CD4-positive, alpha-beta T cell treated with Interleukin-4 for 1 hour (primary cell): ENCODE results near the gene DCHS2.

Source experiments
- DNase-seq, 2 donors: peaks; one replicate each; pipeline ENCODE4 v3.0.0-alpha.2; 2020 to 2022

The DCHS2 gene

DNA sequence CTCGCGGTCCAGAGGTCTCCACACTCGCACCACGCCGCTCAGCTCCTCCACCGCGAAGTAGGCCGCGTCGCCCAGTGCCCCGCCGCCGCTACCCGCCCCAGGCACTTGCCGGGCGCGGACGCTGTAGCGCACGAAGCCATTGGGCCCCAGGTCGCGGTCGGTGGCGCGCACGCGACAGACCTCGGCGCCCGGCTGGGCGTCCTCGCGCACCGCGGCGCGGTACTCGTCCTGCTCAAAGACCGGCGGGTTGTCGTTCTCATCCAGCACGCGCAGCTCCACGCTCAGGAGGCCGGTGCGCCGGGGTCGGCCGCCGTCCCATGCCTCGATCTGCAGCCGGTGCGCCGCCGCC is 1.4 kb downstream of the DCHS2 start:
- DNase-seq: no peak

DNA sequence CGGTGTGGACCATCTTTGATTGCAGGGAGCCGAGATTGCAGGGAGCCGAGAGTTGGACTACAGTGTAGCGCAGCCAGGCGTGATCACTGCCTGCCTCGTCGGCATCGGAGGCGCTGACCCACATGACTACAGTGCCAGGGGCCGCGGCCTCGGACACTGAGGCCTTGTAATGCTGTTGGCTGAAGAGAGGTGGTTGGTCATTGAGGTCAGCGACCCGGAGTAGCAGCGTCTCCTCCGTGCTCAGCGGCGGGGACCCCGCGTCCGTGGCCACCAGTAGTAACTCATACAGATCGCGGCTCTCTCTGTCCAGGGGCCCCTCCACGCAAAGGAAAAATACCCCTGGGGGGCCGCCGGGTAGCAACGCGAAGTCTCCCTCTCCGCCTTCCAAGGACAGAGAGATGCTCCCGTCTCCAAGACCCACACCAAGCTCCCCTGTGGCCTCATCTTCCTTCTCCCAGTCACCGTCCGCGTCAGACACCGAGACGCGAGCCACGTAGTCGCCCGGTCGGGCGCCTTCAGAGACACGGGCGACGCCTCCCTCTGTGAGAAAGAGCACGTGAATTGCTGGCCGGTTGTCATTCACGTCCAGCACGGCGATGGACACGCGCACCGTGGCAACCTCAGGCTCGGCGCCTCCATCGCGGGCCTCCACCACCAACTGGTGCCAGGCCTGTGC is 1.9 kb downstream of the DCHS2 start:
- DNase-seq: no peak

DNA sequence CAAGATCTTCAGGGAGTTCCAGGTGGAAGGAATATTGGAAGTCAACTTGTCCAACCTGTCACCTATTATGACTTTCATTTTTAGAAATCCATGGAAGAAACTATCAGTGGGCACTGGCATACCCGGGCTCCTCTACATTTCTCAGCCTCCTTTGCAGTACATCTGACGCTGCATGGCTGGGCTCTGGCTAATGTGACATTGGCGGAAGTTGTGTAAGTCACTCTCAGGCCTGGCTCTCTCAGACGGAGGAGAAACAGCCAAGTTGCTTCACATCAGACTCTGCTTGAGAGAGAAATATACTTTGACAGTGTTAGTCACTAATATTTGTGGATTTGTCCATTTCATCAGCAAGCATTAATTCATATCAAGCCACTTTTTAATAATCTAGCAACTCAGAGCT is 4.5 kb downstream of the DCHS2 start:
- DNase-seq: no peak

DNA sequence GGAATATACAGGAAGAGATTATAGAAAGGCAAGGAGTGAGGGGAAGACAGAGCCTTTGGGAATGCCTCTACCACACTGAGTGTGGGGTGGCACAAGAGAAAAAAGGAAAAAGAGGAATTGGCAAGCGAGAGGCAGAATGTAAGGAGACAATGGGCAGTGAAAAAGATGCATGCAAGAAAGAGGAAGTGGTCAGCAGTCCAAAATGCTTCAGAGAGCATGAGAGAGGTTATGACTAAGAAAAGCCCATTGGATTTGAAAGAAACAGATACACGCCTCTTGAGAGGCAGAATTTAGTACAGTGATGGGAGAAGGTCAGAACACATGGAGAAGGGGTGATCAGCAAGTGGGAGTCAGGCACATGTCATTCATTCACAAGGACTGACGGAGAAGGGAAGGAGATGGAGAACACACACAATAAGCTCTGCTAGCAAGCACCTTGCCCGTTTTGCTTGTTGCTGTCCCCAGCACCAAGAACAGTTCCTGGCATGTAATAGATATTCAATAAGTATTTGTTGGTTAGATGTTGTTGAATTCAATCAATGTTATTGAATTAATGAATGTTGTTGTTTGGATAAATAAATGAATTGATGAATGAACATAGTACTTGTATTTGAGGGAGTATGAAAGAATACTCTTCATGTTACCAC is 6.3 kb downstream of the DCHS2 start:
- DNase-seq: no peak

DNA sequence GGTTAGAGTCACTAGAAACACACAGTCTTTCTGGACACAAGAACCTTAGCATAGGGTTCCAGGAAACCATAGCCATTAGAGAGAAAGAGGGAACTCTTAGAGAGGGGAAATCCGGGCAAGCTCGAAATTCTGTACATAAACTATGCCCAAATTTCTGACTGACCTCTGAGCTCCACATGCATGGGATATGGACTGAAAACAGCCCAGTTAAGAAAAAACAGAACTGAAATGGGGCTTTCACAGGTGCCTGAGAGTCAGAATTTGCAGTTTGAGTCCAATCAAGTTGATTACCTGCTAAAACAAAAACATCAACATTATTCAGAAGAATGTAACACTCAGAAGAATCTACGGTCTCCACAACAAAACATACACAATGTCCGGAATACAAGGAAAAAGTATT is 13.1 kb downstream of the DCHS2 start:
- no peak for DNase-seq

DNA sequence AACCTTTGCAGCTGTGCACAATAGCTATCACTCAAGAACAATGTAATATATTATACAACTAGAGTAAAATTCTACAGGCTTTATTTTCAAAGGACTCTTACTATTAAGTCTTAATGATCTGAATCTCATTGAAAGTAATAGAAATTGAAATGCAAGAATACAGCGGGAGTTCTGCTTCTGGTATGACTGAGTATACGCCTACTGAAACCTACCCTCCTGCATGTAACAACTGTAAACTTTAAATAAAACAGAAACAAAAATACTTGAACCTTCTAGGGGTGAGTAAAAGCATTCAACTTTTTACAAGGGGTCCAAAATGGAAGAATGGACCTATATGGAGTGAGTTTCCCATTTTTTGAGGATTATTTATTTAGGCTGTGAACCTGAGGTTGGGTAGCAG is 13.5 kb downstream of the DCHS2 start:
- DNase-seq: no peak

DNA sequence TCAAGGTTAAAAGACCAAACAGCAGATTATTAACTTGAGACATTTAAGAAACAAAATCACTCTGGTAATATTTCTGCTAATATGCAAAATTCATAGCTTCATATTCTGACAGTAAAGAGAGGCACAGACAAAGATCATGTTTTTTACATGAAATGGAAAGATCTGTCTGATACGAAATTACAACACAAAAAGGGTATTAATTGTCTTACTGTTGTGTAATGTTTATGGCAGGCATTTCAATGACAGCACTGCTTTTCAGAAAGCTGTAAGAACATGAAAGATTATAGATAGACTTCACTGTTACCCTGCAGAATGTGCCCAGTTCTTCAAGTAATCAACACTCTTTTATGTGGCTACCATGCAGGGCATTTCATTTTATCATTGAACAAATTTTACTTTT is 15.4 kb downstream of the DCHS2 start:
- no peak for DNase-seq

DNA sequence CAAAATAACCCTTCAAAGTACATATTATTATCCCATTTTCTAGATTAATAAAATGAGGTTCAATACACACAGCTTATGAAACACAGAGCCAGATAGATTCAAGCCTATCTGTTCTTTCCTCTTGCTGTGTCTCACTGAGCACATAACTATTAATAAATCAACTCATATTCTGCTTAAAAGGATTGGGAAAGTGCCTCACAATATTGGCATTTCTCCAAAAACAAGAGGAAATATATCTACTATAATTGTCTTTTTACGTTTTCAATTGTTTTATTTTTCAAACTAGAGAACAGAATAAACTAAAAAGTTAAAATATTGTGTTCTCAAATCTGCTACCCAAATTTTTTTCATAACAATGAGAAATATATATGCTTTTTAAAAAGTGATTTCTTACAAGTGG is 15.8 kb downstream of the DCHS2 start:
- no peak for DNase-seq

DNA sequence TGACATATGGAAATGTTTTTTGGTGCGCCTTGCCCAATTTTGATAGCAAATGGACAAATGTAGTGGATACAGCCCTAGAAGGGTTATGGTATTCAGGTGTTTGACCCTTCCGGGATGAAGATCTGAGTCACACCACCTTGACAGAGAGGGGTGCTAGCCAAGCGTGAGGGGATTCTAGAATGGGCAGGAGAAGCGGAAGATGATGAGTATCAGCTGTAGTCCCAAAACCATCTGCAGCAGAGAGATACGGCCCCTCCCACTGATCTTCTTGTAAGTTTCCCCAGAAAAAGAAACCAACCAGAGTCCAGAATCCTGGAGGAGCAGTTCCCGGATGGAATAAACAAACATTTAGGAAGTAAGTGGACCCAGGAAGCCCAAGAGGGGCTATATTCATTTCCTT is 18.1 kb downstream of the DCHS2 start:
- no peak for DNase-seq

DNA sequence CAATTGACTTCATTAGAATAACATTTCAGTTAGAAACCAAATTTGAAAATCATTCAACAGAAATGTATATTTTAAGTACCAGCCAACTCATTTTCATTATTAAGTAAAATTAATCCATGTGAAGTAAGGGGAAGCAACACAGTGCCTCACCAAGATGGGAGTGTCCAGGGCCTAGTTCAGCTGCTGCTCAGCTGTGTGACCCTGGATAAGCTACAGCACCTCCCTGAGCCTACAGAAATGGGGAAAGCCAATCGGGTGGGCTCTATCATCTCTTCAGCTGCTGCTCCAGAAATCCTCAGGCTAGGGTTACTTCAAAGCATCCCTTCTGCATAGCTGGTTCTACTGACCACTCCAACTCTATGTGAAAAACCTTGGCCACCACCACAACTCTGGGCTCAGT is 18.7 kb downstream of the DCHS2 start:
- DNase-seq: no peak

DNA sequence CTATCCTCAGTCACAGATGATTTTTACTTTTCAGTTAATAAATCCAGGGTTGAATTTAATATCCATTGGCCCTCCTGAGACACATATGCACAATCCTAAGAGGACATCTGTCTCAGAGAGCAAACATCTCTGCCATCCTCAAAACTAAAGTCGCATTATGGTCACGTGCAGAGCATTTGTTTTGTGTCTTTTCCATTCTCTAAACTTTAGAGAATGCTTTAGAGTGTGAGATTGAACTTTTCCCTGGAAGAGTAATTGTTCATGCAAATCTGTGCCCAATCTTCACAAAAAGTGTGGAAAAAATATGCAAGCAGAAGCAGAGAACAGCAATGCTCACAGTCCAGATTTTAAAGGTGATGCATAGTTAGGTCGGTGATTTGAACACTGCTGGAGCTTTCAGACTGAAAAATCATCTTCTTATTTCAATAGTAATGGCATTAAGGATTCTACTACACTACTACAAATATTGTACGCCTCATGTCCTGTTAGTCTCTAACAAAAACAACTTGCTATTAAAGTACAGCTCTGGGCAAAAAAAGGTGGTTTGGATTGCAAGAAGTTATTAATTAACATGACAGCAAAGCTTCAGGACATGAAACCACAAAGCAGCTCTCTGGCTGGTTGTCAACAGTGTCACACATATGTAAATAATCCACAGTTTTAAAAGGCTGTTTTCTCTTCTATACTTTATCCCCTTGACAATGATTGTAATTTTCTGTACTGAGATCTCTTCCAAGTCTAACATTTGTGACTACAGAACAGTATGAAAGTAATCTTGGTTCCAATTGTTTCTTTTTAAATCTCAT is 19.9 kb downstream of the DCHS2 start:
- DNase-seq: no peak

DNA sequence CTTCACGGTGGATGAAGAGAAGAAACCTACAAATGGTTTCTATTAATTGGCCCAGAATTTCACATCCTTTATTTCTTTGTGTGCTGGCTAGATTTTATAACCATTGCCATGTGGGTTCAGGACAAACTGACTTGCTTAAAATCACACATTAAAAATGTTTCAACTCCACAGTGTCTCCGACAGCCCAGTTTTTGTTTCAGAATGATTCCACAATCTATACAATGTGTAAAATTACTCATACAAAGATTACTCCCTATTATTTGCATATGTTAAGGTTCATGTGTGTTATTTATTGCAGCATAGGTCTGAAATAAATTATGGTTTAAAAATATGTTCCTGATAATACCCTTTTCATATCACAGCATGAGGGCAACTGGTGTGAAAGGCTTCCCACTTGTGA is 20.6 kb downstream of the DCHS2 start:
- DNase-seq: no peak

DNA sequence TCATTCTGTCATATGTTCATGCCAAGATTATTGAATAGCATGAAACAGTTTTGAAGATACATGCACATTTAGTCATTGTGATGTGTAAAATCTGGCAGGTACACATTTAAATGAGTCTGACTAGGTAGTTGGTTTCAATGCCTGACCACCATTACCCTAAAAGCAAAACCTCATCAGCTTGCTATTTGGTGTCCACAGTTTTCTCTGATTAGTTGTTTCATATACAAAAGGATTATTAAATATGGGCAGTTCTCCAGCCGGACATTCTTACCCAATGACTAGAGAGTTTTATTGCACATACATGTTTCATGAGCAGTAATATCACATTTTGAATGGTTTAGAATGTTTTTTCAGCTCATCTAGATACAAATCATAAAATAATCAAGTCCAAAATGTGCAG is 23.7 kb downstream of the DCHS2 start:
- DNase-seq: no peak

DNA sequence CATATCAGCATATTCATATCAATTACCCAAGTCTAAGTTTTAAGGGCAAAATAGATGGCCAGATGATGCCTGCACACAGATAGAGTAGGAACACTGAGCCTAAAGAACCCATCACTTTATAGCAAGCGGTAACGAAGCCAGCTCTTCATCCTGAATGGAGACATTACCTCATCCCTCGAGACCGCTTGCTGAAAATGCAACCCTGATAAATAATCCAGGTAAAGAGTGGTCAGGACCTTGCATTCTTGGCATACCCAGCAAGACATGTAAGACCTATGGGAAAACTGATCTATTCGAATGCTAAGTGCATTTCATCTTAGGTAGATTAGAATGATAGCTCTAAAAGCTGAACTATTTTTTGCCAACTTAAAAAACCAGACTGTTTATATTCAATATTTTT is 25.3 kb downstream of the DCHS2 start:
- no peak for DNase-seq

DNA sequence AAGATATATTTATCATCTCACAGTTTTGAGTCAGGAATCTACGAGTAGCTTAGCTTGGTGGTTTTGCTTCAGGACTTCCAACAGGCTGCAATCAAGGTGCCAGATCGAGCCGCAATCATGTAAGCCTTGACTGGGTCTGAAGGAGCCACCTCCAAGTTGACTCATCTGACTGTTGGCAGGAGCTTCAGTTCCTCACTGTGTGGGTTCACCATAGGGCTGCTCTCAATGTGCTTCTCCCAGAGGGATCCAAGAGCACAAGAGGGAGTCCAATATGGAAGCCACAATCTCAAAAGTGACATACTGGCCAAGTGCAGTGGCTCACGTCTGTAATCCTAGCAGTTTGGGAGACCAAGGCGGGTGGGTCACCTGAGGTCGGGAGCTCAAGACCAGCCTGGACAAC is 26.5 kb downstream of the DCHS2 start:
- no peak for DNase-seq

DNA sequence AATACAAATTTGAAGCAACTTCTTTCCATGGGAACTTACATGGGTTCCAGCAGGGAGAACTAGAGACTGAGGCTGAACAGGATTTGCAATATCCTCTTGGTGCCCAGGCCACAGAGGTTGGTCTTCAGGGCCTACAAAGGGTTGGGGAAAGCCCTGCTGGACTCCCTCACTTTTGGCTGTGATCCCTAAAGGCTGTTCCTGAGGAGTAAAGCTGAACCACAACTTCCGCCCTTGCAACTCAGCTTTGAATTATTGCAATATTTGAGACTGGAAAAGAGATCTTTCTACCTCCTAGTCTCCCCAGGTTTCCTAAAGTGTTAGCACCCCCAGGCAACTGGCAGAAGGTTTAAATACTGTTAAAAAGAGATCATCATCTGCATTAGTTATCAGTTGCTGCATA is 26.9 kb downstream of the DCHS2 start:
- DNase-seq: no peak

DNA sequence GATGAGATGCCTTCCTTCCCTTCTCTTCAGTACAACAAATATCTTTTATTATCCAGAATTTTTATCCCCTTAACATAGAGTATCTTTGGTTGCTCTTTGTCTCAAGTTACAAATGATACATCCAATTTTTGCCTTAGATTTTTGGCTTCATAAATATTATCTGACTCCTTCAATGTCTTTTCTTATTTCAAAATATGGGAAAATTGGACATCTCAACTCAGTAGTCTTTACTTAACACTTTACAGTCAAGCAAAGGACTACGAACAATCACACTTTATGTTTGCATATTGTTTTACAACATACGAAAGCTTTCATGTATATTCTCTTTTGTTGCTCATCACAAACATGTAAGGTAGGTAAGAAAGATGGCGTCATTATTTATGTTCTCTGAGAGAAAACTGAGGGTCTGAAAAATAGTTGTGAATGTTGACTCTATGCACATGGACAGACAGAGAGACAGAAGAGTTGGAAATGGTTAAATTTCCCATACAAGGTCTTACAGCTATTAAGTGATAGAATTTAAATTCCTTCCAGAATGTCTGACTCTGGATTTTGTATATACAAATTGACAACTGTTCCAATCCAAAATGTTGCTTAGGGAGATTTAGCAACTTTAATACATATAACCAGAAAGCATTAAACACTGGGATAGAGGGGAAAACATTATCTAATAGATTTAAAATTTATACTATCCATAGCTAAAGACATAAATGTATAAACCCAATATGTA is 29.4 kb downstream of the DCHS2 start:
- DNase-seq: no peak

DNA sequence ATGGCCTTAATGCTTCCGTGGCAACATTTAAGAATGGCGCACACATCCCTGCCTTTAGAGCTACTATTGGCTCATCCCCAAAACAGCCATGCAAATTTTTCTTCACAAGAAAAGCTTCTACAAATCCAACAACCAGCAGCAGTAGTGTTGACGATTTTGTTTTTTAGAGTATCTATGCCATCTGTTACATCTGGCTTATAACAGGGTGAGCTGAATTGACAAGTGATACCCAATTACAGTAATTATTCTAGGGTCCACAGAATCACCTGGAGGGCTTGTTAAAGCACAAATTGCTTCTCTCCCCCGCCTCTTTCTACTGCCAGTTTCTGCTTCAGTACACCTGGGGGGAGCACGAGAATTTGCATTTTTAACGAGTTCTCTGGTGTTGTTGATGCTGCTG is 34.1 kb downstream of the DCHS2 start:
- no peak for DNase-seq

DNA sequence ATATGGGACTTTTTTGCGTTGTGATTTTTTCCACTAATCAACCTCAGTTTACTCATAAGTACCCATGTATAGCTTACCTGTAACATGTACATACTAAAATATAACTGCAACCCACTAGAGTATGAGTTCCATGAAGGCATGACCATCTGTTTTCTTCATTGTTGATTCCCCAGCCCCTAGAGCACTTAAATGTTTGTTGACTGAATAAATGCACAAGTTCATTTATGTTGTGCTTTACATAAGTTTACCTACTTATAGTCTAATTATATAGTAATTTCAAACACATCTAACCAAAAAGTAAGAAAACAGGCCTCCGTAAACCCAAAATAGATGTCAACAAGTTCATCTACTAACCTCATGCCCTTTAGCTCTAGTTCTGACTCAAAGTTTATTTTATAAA is 34.7 kb downstream of the DCHS2 start:
- no peak for DNase-seq

DNA sequence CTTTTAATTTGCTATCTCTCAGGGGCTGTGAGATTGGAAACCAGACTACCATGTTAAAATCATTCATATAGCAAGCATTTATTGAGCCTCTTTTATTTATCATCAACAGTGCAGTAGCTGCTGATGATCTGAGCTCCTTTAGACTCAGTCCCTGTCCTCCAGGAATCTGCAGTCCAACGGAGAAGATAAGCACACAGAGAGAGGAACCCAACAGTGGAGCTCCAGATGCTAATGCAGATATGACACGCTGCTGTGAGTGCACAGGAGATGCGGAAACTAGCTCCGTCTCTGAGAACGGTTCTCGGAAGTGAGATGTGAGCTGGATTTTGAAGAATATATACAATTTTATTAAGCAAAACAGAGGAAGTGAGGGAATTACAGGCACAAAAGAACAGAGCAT is 35.4 kb downstream of the DCHS2 start:
- DNase-seq: no peak

DNA sequence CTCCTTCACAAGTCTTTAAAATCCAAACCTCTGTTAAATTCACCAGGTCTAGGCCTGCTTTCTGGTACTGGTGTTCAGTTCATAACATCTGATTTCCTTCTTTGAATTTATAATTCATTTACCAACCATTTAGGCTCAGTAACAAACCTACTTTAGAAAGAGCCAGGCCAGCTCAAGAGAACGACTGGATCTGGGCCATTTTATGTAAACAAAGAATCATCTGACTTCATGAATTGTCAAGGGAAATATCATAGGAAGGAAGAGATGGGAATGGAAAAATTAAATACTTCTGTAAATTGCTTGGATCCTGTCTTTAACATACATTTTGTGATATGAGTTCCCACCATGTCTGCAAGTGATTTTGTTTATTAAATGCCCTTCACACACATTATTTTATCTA is 36.5 kb downstream of the DCHS2 start:
- no peak for DNase-seq

DNA sequence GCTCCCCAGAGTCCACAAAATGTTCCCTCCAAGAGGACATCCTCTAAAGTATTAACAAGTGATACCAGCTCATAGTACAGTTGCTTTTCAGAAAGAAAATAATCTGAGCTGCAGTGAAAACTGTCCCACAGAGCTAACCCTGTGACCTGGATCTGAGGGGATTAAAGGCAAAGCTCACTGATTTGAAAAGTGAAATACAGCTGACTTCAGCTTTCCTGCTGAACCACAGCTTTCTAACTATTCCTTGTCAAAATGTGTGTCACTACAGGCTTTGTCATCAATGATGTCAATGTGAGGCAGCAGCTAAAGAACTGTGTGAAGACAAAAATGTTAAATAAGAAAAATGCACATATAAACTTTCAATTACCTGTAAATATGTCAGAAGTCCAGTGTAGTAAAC is 36.9 kb downstream of the DCHS2 start:
- no peak for DNase-seq

DNA sequence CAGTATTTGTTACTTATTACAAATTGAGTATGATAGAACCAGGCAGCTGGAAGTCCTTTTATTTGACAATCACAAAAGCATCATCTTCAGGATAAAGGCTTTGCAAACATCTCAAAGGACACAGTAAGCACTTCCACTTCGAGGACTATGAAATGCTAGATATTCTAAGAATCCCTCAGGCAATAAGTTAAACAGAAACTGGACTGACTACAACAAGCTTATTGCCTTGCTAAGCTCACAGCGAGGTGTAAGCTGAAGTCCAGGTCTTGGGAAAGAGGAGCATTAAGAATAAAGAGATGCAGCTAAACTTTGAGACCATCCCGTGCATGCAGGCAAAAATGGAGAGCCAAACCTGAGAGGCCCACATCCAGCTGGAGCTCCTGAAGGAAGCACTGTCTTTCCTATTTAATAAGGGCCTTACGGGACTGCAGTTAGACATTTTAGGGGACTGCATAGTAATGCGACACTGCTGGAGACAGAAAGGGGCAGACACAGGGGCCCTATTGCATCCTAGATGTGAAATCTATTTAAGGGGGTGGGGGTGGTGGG is 38.7 kb downstream of the DCHS2 start:
- no peak for DNase-seq

DNA sequence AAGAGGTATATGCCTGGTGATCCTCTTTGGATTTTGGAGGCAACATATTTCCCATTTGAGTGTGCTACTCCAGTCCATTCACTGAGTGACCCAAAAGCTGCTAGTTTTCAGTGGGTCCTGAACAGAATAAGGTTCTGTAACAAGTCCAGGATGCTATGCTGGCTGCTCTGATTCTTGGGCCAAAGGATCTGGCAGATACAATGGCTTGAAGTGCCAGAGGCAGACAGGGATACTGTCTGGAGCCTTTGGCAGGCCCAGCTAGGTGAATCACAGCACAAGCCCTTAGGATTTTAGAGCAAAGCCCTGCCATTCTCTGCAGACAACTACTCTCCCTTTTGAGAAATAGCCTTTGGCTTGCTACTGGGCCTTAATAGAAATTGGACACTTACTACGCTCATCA is 40.6 kb downstream of the DCHS2 start:
- no peak for DNase-seq
